Measurements from ENCODE around the gene MCRIP2.

DNA sequence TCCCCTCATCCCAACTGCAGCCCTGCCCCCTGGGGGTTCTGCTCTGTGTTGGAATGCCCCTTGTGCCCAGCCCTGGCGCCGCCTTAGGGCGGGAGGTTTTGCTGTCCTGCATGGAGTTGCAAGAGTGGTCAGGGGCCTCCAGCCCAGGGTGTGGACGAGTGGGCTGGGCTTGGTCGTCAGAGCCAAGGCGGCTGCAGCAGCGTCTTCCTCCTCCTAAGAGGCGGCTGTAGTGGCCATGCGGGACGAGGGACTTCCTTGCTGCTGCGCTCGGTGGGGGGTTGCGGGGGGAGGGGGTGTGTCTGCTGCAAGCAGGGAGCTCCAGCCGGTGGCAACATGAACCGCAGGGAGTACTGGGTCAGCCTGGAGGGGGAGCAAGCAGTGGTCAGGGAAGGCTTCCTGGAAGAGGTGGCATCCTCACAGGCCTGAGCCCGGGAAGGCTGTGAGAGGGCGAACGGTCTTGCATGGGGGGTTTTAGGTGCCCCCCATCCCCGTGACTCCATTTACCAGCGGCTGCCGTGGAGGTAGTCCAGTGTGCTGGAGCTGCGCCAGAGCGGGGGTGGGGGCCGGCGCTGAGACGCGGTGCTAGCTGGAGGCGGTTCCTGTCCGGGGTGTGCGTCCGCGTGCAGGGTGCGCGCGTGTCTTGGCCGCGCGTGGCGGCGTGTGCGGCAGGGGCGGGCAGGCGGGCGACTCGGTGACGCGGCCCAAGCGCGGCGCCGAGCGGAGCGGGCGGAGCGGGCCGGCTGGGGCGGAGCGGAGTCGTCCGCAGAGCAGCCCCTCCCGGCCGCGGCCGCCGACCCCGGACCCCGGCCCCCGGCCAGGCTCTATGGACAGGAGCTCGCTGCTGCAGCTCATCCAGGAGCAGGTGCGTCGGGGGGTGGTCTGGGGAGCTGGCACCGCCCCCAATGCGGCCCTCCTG lies 33.6 kb downstream of the MCRIP2 start, which contains the start of gene RHBDL1:
- TF ChIP-seq, protein P1, sequence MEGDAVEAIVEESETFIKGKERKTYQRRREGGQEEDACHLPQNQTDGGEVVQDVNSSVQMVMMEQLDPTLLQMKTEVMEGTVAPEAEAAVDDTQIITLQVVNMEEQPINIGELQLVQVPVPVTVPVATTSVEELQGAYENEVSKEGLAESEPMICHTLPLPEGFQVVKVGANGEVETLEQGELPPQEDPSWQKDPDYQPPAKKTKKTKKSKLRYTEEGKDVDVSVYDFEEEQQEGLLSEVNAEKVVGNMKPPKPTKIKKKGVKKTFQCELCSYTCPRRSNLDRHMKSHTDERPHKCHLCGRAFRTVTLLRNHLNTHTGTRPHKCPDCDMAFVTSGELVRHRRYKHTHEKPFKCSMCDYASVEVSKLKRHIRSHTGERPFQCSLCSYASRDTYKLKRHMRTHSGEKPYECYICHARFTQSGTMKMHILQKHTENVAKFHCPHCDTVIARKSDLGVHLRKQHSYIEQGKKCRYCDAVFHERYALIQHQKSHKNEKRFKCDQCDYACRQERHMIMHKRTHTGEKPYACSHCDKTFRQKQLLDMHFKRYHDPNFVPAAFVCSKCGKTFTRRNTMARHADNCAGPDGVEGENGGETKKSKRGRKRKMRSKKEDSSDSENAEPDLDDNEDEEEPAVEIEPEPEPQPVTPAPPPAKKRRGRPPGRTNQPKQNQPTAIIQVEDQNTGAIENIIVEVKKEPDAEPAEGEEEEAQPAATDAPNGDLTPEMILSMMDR (conservative IDR thresholded peaks at IDR 0.05 in 1 of 2, IDR thresholded peaks at IDR 0.05 in 1 of 2; ENCODE audit: extremely low read depth in 1 of 2, insufficient read depth in 1 of 2, low read depth in 1 of 2, low read length in 2 of 2), result no peak
- TF ChIP-seq EZH2 (IDR thresholded peaks at IDR 0.05; ENCODE audit: borderline replicate concordance, low read length), result no peak

All from mammary epithelial cell (primary cell).